ENCODE data around the gene KRIT1. TPM values are rescaled to one million over a fixed set of nuclear protein-coding genes. Genes with fewer than 3 reads are reported as not detected.

Gene KRIT1
- total RNA-seq, result 94.5 TPM

DNA sequence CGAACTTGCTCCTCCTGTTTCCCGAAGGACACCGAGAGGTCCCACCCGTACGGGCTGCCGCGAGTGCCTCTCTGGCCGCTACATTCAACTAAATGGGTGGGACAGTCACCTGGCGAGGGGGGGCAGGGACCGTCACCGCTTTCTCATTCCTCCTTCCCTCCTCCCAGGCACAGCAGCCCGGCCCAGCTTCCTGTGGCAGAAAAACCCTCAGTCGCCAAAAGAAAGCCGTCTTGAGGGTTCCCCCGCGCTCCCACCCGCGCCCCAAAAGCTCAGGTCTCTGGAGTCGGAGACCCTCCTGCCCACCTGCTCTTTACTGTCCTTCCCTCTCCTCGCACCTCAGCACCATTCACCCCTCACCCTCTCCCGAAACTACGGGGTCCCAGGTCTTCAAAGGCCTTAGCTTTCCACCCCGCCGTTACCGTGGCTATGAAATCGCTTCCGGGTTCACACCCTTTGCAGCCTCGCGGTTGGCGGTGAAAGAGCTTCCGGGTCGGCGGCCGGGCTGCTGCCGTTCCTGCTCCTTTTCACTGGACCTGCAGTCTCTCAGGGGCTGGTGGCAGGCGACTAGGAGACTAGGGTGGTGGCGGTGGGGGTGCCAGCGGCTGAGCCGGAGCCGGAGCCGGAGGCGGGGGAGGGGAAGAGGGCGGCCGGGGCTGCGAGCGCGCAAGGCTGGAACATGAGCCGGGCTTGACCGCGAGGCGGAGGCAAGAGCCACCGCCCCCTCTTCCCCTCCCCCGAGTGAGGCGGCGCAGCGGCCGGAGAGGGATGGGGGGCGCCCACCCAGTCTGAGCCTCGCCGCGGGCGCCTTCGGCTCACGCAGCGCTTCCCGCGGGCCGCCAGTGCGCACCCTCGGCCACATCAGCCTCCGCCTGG, at the start of gene KRIT1, which contains the start of gene ANKIB1:
TSS of gene KRIT1 (minus strand) at position 428 of the 873 bp plus-strand sequence. CDS start 3,779 bp downstream, outside the sequence.
TSS of gene ANKIB1 (plus strand) at position 488 of the 873 bp plus-strand sequence. CDS start 49,005 bp downstream, outside the sequence.
- H3K27ac ChIP-seq, result peak within 1 kb of the TSS; percentile 94
- intact Hi-C loops (cut with DNase I), result no loop called here
- peaks cover 43% of the 10 kb centered on the region for H3K4me1 ChIP-seq
- TF ChIP-seq POLR2A (IDR thresholded peaks at IDR 0.05), result peak in 1 of 2 donors; percentile 30
- TF ChIP-seq, protein P1, sequence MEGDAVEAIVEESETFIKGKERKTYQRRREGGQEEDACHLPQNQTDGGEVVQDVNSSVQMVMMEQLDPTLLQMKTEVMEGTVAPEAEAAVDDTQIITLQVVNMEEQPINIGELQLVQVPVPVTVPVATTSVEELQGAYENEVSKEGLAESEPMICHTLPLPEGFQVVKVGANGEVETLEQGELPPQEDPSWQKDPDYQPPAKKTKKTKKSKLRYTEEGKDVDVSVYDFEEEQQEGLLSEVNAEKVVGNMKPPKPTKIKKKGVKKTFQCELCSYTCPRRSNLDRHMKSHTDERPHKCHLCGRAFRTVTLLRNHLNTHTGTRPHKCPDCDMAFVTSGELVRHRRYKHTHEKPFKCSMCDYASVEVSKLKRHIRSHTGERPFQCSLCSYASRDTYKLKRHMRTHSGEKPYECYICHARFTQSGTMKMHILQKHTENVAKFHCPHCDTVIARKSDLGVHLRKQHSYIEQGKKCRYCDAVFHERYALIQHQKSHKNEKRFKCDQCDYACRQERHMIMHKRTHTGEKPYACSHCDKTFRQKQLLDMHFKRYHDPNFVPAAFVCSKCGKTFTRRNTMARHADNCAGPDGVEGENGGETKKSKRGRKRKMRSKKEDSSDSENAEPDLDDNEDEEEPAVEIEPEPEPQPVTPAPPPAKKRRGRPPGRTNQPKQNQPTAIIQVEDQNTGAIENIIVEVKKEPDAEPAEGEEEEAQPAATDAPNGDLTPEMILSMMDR (IDR thresholded peaks at IDR 0.05), result no peak
- peak; percentile 69 to 86 for TF ChIP-seq POLR2AphosphoS5 (IDR thresholded peaks at IDR 0.05; ENCODE audit: insufficient read depth in 1 of 2, low read depth in 1 of 2)
- peak within 1 kb of the TSS; percentile 95 to 96 for H3K4me3 ChIP-seq
- H3K9me3 ChIP-seq, result no peaks in the 10 kb centered on the region
- peak in 1 of 2 donors; percentile 91 for DNase-seq (ENCODE audit: extremely low spot score in 2 of 2)
- peaks cover 0 to 9% of the 10 kb centered on the region in 2 donors for H3K36me3 ChIP-seq
- H3K27me3 ChIP-seq, result no peaks in the 10 kb centered on the region

DNA sequence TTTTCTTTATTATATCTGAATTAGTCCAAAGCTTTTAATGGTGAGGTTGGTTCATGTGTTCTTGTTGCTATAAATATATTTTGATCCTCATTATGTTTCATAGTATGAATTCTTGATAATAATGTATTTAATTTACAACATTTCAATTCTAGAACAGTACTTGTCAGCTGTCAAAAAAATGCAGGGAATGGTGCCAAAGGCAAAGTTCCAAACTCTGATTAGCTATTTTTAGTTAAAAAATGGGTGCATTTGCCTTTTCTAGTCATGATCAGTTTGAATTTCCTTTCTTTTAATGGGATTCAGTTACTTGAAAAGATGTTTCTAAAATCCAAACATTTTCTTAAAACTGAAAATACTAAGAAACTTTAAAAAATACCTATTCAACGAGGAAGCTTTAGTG, 49.7 kb upstream of the KRIT1 start:
- Histone ChIP-seq H3K4me1 (no peaks in the 10 kb centered on the region), H3K4me3 (no peak overlapping the region), H3K27ac (no peak overlapping the region), H3K9me3 (no peaks in the 10 kb centered on the region), H3K27me3 (no peaks in the 10 kb centered on the region), H3K36me3 (no peaks in the 10 kb centered on the region)
- no peak for DNase-seq (ENCODE audit: extremely low spot score in 2 of 2)
- intact Hi-C loops (cut with DNase I), result no loop called here
- TF ChIP-seq, protein P1 (IDR thresholded peaks at IDR 0.05), result no peak

DNA sequence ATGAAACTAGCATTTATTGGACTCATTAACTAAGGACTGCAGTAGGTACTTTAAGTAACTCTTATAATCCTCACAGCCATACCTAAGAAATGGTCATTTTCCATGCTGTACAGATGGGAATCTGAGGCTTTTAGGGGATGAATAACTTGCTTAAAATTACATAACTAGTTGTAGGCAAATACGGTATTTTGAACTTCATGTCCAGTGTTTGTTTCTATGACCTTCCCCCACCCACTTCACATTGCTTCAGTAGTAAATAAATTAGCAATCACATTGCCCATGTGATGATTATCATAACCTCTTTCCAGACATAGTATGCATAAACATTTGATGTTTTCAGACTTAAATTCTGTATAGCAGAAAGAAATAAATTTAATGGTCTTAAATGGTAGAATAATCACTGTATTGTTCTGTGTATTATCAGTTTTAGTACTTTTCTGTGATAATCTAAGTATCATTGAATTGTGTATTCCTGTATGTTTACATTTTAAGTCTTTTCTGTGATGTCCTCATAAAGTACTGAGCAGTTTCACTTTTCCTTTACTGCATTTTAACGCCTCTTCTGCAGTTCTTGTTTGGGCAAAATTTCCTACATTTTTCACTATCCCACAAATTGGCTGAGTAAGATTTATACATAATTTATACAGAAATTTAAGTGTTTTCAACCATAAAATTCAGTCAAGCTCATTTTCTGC, 48.3 kb upstream of the KRIT1 start:
- Histone ChIP-seq H3K27ac (peak overlapping the region; percentile 16), H3K27me3 (no peaks in the 10 kb centered on the region), H3K4me3 (no peak overlapping the region), H3K4me1 (no peaks in the 10 kb centered on the region), H3K9me3 (no peaks in the 10 kb centered on the region), H3K36me3 (no peaks in the 10 kb centered on the region)
- intact Hi-C loops (cut with DNase I), result no loop called here
- DNase-seq (ENCODE audit: extremely low spot score in 2 of 2), result no peak
- TF ChIP-seq POLR2AphosphoS5 (IDR thresholded peaks at IDR 0.05; ENCODE audit: insufficient read depth in 1 of 2, low read depth in 1 of 2) (no peak), POLR2A (IDR thresholded peaks at IDR 0.05) (no peak)
- TF ChIP-seq, protein P1 (IDR thresholded peaks at IDR 0.05), result no peak

DNA sequence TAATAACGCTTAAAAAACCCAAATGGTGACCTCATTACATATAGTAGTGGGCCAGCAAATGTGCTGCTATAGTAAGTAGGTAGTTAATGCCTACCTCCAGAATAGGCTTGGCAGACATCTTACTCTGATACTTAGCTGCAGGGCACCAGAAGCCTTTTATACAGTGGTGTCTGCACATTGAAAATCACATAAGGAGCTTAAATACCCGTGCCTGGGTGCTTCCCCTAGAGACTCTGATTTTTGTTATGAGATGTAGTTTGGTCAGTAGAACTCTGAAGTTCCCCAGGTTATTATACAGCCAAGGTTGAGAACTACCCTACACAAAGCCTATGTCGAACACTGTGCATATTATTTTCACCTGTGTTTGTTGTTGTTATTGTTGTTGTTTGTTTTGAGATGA, 47.3 kb upstream of the KRIT1 start:
- H3K4me3 ChIP-seq, result no peak overlapping the region
- H3K36me3 ChIP-seq, result no peaks in the 10 kb centered on the region
- H3K9me3 ChIP-seq, result no peaks in the 10 kb centered on the region
- no peaks in the 10 kb centered on the region for H3K4me1 ChIP-seq
- no peaks in the 10 kb centered on the region for H3K27me3 ChIP-seq
- TF ChIP-seq POLR2AphosphoS5 (IDR thresholded peaks at IDR 0.05; ENCODE audit: insufficient read depth in 1 of 2, low read depth in 1 of 2) (no peak), POLR2A (IDR thresholded peaks at IDR 0.05) (no peak)
- TF ChIP-seq, protein P1 (IDR thresholded peaks at IDR 0.05), result no peak
- no peak for DNase-seq (ENCODE audit: extremely low spot score in 2 of 2)
- intact Hi-C loops (cut with DNase I), result no loop called here
- H3K27ac ChIP-seq, result no peak overlapping the region
